Type B pancreatic cell (in vitro differentiated cells): Measurements from ENCODE around the gene LGALS12. TPM values are rescaled to one million over a fixed set of nuclear protein-coding genes. Genes with fewer than 3 reads are reported as not detected.

Source experiments
- DNase-seq: peaks from one replicate; pipeline ENCODE4 v3.0.0; 2021; ENCODE audit warnings: mixed read lengths; ENCODE audit not compliant: unreplicated experiment; ENCODE audit errors: extremely low spot score
- H3K27ac Mint-ChIP-seq: 2 replicates; pipeline ENCODE4 v1.8.0; 2021; ENCODE audit warnings: mild to moderate bottlenecking, mixed read lengths
- H3K27me3 Mint-ChIP-seq: 2 replicates; pipeline ENCODE4 v1.8.0; 2021; ENCODE audit warnings: mixed read lengths
- H3K36me3 Mint-ChIP-seq: 2 replicates; pipeline ENCODE4 v1.8.0; 2021; ENCODE audit warnings: mixed read lengths
- H3K4me1 Mint-ChIP-seq: one replicate; pipeline ENCODE4 v1.8.0; 2021; ENCODE audit warnings: mixed read lengths; ENCODE audit not compliant: unreplicated experiment
- H3K4me3 Mint-ChIP-seq: 2 replicates; pipeline ENCODE4 v1.8.0; 2021; ENCODE audit warnings: mild to moderate bottlenecking, mixed read lengths
- H3K9me3 Mint-ChIP-seq: 2 replicates; pipeline ENCODE4 v1.8.0; 2021; ENCODE audit warnings: mixed read lengths
- total RNA-seq: library from RNA; stranded (reverse); gene quantifications from 2 replicates; pipeline ENCODE4 v1.2.1, GENCODE V29; 2021; ENCODE audit warnings: low replicate concordance
- TF ChIP-seq, protein P1 (sequence below): fragments of 200-600 bp; sonication (generic); conservative IDR thresholded peaks from 2 replicates; pipeline ENCODE4 v1.5.0; 2021; ENCODE audit warnings: antibody characterized with exemption, mild to moderate bottlenecking

The LGALS12 gene
- total RNA-seq, 1 donor from 2014 or later = 0.34 TPM

GRCh38 chr11:63504054-63504453, 1.8 kb upstream of the LGALS12 start:
- no peak overlapping the region for H3K27ac Mint-ChIP-seq
- DNase-seq = no peak
- no peaks in the 10 kb centered on the region for H3K36me3 Mint-ChIP-seq
- TF ChIP-seq, protein P1, sequence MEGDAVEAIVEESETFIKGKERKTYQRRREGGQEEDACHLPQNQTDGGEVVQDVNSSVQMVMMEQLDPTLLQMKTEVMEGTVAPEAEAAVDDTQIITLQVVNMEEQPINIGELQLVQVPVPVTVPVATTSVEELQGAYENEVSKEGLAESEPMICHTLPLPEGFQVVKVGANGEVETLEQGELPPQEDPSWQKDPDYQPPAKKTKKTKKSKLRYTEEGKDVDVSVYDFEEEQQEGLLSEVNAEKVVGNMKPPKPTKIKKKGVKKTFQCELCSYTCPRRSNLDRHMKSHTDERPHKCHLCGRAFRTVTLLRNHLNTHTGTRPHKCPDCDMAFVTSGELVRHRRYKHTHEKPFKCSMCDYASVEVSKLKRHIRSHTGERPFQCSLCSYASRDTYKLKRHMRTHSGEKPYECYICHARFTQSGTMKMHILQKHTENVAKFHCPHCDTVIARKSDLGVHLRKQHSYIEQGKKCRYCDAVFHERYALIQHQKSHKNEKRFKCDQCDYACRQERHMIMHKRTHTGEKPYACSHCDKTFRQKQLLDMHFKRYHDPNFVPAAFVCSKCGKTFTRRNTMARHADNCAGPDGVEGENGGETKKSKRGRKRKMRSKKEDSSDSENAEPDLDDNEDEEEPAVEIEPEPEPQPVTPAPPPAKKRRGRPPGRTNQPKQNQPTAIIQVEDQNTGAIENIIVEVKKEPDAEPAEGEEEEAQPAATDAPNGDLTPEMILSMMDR = no peak
- no peaks in the 10 kb centered on the region for H3K27me3 Mint-ChIP-seq
- peaks cover 28% of the 10 kb centered on the region for H3K4me1 Mint-ChIP-seq
- H3K4me3 Mint-ChIP-seq = no peak overlapping the region
- no peaks in the 10 kb centered on the region for H3K9me3 Mint-ChIP-seq

DNA sequence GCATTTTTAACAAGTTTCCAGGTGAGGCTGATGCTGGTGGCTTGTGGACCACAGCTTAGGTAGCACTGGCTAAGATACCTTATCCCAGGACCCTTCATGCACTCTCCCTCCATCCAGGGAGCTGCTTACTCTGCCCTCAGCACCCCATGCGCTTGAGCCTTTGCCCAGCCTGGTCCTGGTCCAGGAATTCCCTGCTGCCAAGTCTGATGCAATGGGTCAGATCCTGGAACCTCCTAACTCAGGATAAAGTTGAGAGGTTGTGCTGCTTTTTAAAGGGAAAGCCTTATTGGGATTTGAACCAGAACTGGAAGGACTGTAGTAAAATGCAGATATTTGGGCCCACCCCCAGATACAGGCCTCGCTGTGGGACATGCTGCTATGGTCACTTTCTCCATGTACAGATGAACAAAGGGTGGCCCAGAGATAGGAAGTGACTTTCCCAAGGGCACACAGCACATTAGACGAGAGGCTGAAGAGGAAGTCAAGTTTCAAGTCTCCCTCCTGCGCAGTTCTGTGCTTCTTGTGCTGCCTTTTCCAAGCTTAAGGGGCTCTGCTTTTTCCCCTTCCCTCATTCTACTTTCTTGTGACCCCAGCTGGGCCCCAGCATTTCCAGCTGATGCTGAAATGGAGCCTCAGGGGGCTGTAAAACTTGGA, 824 bp upstream of the LGALS12 start:
- Mint-ChIP-seq H3K27ac (no peak overlapping the region), H3K4me1 (peaks cover 28% of the 10 kb centered on the region)

DNA sequence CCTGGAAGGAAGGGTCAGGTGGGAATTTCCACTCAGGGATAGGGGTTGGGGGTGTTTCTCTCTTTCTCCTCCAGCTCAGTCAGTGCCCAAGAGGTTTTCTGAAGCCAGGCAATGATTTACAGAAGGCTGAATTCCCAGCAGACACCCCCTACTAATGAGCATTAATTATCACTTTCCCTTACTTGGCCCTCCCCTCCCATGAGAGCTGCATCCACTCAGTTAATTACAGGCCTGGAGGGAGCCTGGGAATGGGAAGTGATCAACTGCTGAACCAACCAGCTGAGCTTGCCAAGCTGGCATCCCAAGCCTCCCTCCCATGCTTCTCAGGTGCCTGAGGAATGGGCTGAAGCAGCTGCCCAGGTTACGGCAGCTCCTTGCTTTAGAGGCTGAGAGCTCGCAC, 992 bp downstream of the LGALS12 start:
- TF ChIP-seq, protein P1 = no peak
- H3K4me1 Mint-ChIP-seq = peaks cover 40% of the 10 kb centered on the region
- H3K36me3 Mint-ChIP-seq = no peaks in the 10 kb centered on the region
- no peaks in the 10 kb centered on the region for H3K9me3 Mint-ChIP-seq
- H3K27me3 Mint-ChIP-seq = no peaks in the 10 kb centered on the region
- H3K27ac Mint-ChIP-seq = peak overlapping the region; percentile 11
- no peak overlapping the region for H3K4me3 Mint-ChIP-seq
- DNase-seq = no peak

More for the DNA sequence above, 824 bp upstream of the LGALS12 start:
- Mint-ChIP-seq H3K4me3 (no peak overlapping the region), H3K36me3 (no peaks in the 10 kb centered on the region), H3K9me3 (no peaks in the 10 kb centered on the region), H3K27me3 (no peaks in the 10 kb centered on the region)
- TF ChIP-seq, protein P1 = no peak
- no peak for DNase-seq

DNA sequence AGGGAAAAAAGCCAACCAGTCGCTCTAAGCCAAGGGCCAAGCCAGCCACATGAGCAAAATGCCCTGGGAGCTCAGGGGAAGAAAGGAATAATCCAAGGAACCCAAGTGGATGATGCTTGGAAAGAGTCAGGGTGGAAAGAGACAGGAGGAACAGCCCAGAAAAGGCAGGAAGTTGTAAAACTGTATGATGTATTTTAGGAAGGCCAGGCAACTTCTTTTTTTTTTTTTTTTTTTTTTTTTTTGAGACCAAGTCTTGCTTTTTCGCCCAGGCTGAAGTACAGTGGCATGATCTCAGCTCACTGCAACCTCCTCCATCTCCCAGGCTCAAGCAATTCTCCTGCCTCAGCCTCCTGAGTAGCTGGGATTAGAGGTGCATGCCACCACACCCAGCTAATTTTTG, 1.6 kb downstream of the LGALS12 start:
- Mint-ChIP-seq H3K4me1 (peaks cover 39% of the 10 kb centered on the region), H3K27ac (peak overlapping the region; percentile 11), H3K9me3 (no peaks in the 10 kb centered on the region), H3K36me3 (no peaks in the 10 kb centered on the region), H3K27me3 (no peaks in the 10 kb centered on the region), H3K4me3 (no peak overlapping the region)
- DNase-seq = no peak
- TF ChIP-seq, protein P1 = no peak

GRCh38 chr11:63508009-63508408, 2.1 kb downstream of the LGALS12 start:
- no peak for DNase-seq
- H3K27me3 Mint-ChIP-seq = no peaks in the 10 kb centered on the region
- TF ChIP-seq, protein P1 = peak; percentile 37
- no peaks in the 10 kb centered on the region for H3K9me3 Mint-ChIP-seq
- no peak overlapping the region for H3K4me3 Mint-ChIP-seq
- H3K36me3 Mint-ChIP-seq = no peaks in the 10 kb centered on the region
- H3K27ac Mint-ChIP-seq = no peak overlapping the region
- H3K4me1 Mint-ChIP-seq = peaks cover 34% of the 10 kb centered on the region
